IMR-90 (cell line): ENCODE results near the gene LRP1B. TPM values are rescaled to one million over a fixed set of nuclear protein-coding genes. Genes with fewer than 3 reads are reported as not detected.

ENCODE experiments used
- ATAC-seq: fragments of 200-7000 bp; cut with Tn5 transposase; 2 replicates; pipeline ENCODE4 v1.9.1; 2020; ENCODE audit warnings: low read depth, mild to moderate bottlenecking, moderate library complexity
- BruUV-seq: library from RNA; stranded (reverse); fragments of 400-500 nt; replicated peaks from 2 replicates; lab custom pipeline; 2021; lab: Mats Ljungman, UMichigan
- CTCF ChIA-PET: fragments of 300-600 bp; formaldehyde crosslinking; extraction: SDS; loops from one replicate; lab custom pipeline; 2021; ENCODE audit warnings: antibody characterized with exemption; lab: Yijun Ruan, JAX
- POLR2A ChIA-PET: fragments of 300-600 bp; sonication (Branson Sonifier 250); formaldehyde crosslinking; loops from one replicate; lab custom pipeline; 2022; ENCODE audit warnings: antibody characterized with exemption; ENCODE audit not compliant: unreplicated experiment; lab: Charles Lee
- DNase-seq: peaks from one replicate; pipeline ENCODE4 v3.0.0; 2013
- H2AFZ ChIP-seq: replicated peaks from 2 replicates; pipeline ENCODE3; 2013; ENCODE audit warnings: low read length, mild to moderate bottlenecking; ENCODE audit not compliant: poor library complexity
- H2AK5ac ChIP-seq: 2 replicates; pipeline ENCODE4 v1.6.1; 2013; ENCODE audit warnings: low read depth, low read length, inconsistent platforms
- H2AK9ac ChIP-seq: replicated peaks from 2 replicates; pipeline ENCODE3; 2013; ENCODE audit warnings: mild to moderate bottlenecking, low read depth, low read length, moderate library complexity; ENCODE audit not compliant: poor library complexity
- H2BK120ac ChIP-seq: 2 replicates; pipeline ENCODE4 v1.6.1; 2013; ENCODE audit warnings: low read depth, low read length, inconsistent platforms
- H2BK15ac ChIP-seq: 3 replicates; pipeline ENCODE4 v1.6.1; 2013; ENCODE audit warnings: low read depth, low read length, inconsistent platforms
- H2BK20ac ChIP-seq: 2 replicates; pipeline ENCODE4 v1.6.1; 2013; ENCODE audit warnings: low read depth, mild to moderate bottlenecking, inconsistent platforms, low read length, moderate library complexity
- H2BK5ac ChIP-seq: 2 replicates; pipeline ENCODE4 v1.6.1; 2013; ENCODE audit warnings: mild to moderate bottlenecking, low read depth, low read length, inconsistent platforms; ENCODE audit not compliant: poor library complexity, severe bottlenecking
- H3K14ac ChIP-seq: replicated peaks from 2 replicates; pipeline ENCODE4 v1.6.1; 2013; ENCODE audit warnings: low read depth, low read length, inconsistent platforms
- H3K18ac ChIP-seq: 2 replicates; pipeline ENCODE4 v1.6.1; 2013; ENCODE audit warnings: low read depth, low read length, control low read depth
- H3K23ac ChIP-seq: 2 replicates; pipeline ENCODE4 v1.6.1; 2013; ENCODE audit warnings: low read depth, low read length, inconsistent platforms
- H3K27ac ChIP-seq: 2 replicates; pipeline ENCODE4 v1.5.1; 2013; ENCODE audit warnings: mild to moderate bottlenecking, control low read depth, low read length; ENCODE audit not compliant: insufficient read depth
- H3K27me3 ChIP-seq: 2 replicates; pipeline ENCODE4 v1.6.1; 2013; ENCODE audit warnings: low read length; ENCODE audit not compliant: control insufficient read depth, insufficient read depth
- H3K36me3 ChIP-seq: 2 replicates; pipeline ENCODE4 v1.6.1; 2013; ENCODE audit warnings: low read length, mixed read lengths; ENCODE audit not compliant: control insufficient read depth, insufficient read depth
- H3K4ac ChIP-seq: 2 replicates; pipeline ENCODE4 v1.6.1; 2013; ENCODE audit warnings: low read depth, low read length, inconsistent platforms
- H3K4me1 ChIP-seq: 2 replicates; pipeline ENCODE4 v1.6.1; 2013; ENCODE audit warnings: low read length, mixed read lengths; ENCODE audit not compliant: control insufficient read depth, insufficient read depth
- H3K4me2 ChIP-seq: 2 replicates; pipeline ENCODE4 v1.6.1; 2013; ENCODE audit warnings: low read depth, mild to moderate bottlenecking, control low read depth, low read length, moderate library complexity
- H3K4me3 ChIP-seq: 2 replicates; pipeline ENCODE4 v1.5.1; 2013; ENCODE audit warnings: low read depth, mild to moderate bottlenecking, control low read depth, low read length, moderate library complexity; ENCODE audit not compliant: insufficient read depth
- H3K56ac ChIP-seq: 2 replicates; pipeline ENCODE4 v1.6.1; 2013; ENCODE audit warnings: low read length, inconsistent platforms; ENCODE audit not compliant: insufficient read depth; ENCODE audit errors: extremely low read depth
- H3K79me1 ChIP-seq, 2 experiments: 2 replicates each; pipeline ENCODE4 v1.6.1; 2013; ENCODE audit warnings: low read length in 2 of 2, inconsistent platforms in 1 of 2, low read depth in 1 of 2
- H3K9ac ChIP-seq: 2 replicates; pipeline ENCODE4 v1.6.1; 2013; ENCODE audit warnings: low read depth, low read length, control low read depth
- H3K9me1 ChIP-seq: 2 replicates; pipeline ENCODE4 v1.6.1; 2013; ENCODE audit warnings: low read length, inconsistent platforms; ENCODE audit not compliant: insufficient read depth
- H3K9me3 ChIP-seq: 2 replicates; pipeline ENCODE4 v1.6.1; 2013; ENCODE audit warnings: low read length; ENCODE audit not compliant: control insufficient read depth, insufficient read depth
- H4K20me1 ChIP-seq: 2 replicates; pipeline ENCODE4 v1.6.1; 2013; ENCODE audit warnings: low read length, inconsistent platforms; ENCODE audit not compliant: insufficient read depth
- H4K5ac ChIP-seq: 2 replicates; pipeline ENCODE4 v1.6.1; 2013; ENCODE audit warnings: mild to moderate bottlenecking, low read depth, low read length, control low read depth
- H4K8ac ChIP-seq, 2 experiments: 2 replicates each; pipeline ENCODE4 v1.6.1; 2013; ENCODE audit warnings: low read depth in 2 of 2, low read length in 2 of 2, control low read depth in 1 of 2, inconsistent platforms in 1 of 2
- H4K91ac ChIP-seq: 2 replicates; pipeline ENCODE4 v1.6.1; 2013; ENCODE audit warnings: low read depth, low read length, inconsistent platforms; ENCODE audit not compliant: insufficient read depth
- BHLHE40 ChIP-seq: fragments of 150-350 bp; IDR thresholded peaks from 2 replicates; pipeline ENCODE4 v1.6.1; 2016; ENCODE audit warnings: mild to moderate bottlenecking, low read depth, low read length
- CEBPB ChIP-seq: IDR thresholded peaks from 2 replicates; pipeline ENCODE4 v1.6.1; 2012; ENCODE audit warnings: low read depth, low read length, improper control_type of control experiment
- CHD1 ChIP-seq: IDR thresholded peaks from 2 replicates; pipeline ENCODE4 v1.6.1; 2012; ENCODE audit warnings: low read depth, low read length, improper control_type of control experiment
- CTCF ChIP-seq: conservative IDR thresholded peaks from 2 replicates; pipeline ENCODE4 v1.5.1; 2012; ENCODE audit warnings: mild to moderate bottlenecking, low read depth, low read length, improper control_type of control experiment
- ELK1 ChIP-seq: fragments of 150-350 bp; IDR thresholded peaks from 2 replicates; pipeline ENCODE4 v1.6.1; 2016; ENCODE audit warnings: low read depth, mild to moderate bottlenecking, low read length, moderate library complexity, borderline replicate concordance
- FOS ChIP-seq: fragments of 150-350 bp; IDR thresholded peaks from 2 replicates; pipeline ENCODE4 v1.6.1; 2016; ENCODE audit warnings: low read depth, low read length
- MAFK ChIP-seq: IDR thresholded peaks from 2 replicates; pipeline ENCODE4 v1.6.1; 2012; ENCODE audit warnings: low read depth, low read length, improper control_type of control experiment
- MAZ ChIP-seq: IDR thresholded peaks from 2 replicates; pipeline ENCODE4 v1.6.1; 2012; ENCODE audit warnings: low read depth, mild to moderate bottlenecking, low read length, improper control_type of control experiment, moderate library complexity, borderline replicate concordance
- MXI1 ChIP-seq: IDR thresholded peaks from 2 replicates; pipeline ENCODE4 v1.6.1; 2012; ENCODE audit warnings: low read depth, mild to moderate bottlenecking, low read length, moderate library complexity, borderline replicate concordance
- POLR2A ChIP-seq: IDR thresholded peaks from 2 replicates; pipeline ENCODE4 v1.6.1; 2012; ENCODE audit warnings: mild to moderate bottlenecking, low read depth, low read length
- RCOR1 ChIP-seq: IDR thresholded peaks from 2 replicates; pipeline ENCODE4 v1.6.1; 2012; ENCODE audit warnings: mild to moderate bottlenecking, low read length, improper control_type of control experiment; ENCODE audit not compliant: insufficient replicate concordance
- RFX5 ChIP-seq: IDR thresholded peaks from 2 replicates; pipeline ENCODE4 v1.8.0; 2012; ENCODE audit warnings: low read depth, mild to moderate bottlenecking, low read length, moderate library complexity
- SMC3 ChIP-seq: fragments of 150-350 bp; IDR thresholded peaks from 2 replicates; pipeline ENCODE4 v1.6.1; 2016; ENCODE audit warnings: low read depth, mild to moderate bottlenecking, antibody characterized with exemption, low read length, moderate library complexity
- WGBS, 2 experiments: methylation state at CpG; one replicate each; pipeline versions ENCODE4 v1.1.5 to v1.1.7; 2013; ENCODE audit warnings: missing lambda C conversion rate in 2 of 2; ENCODE audit not compliant: insufficient read length in 1 of 2; ENCODE audit errors: extremely low coverage in 2 of 2; 5-methylcytosine and 5-hydroxymethylcytosine counted together
- dilution Hi-C: fragments of 300-500 bp; cut with HindIII; formaldehyde crosslinking; loops from one replicate; pipeline ENCODE4 v1.14.3; 2018; ENCODE audit warnings: low sequenced_read_pairs; ENCODE audit not compliant: unreplicated experiment
- in situ Hi-C: fragments of 300-500 bp; cut with MboI; formaldehyde crosslinking; loops from 3 replicates; pipeline ENCODE4 v1.14.3; 2019; ENCODE audit warnings: low sequenced_read_pairs, inconsistent platforms, mixed read lengths
- intact Hi-C: fragments of 100-400 bp; cut with micrococcal nuclease; formaldehyde crosslinking; loops from 2 replicates; pipeline ENCODE4 v1.10.0; 2022
- polyA plus RNA-seq, 3 experiments: library from polyadenylated mRNA; depleted of rRNA; stranded (reverse); fragments of >200 nt; gene quantifications; 2 replicates each; pipeline ENCODE4 v1.2.3, GENCODE V29; 2012; ENCODE audit warnings: low replicate concordance in 1 of 3
- total RNA-seq: library from RNA; depleted of rRNA; stranded (reverse); fragments of >200 nt; gene quantifications from 2 replicates; pipeline ENCODE4 v1.2.3, GENCODE V29; 2012

The LRP1B gene
- total and polyA plus RNA-seq, 2 of the 4 experiments (the other 2 are of a cell fraction), result under 0.01 to 0.02 TPM

GRCh38 chr2:140648393-140648792, 1482.4 kb downstream of the LRP1B start:
- no peak for TF ChIP-seq CEBPB
- TF ChIP-seq FOS, result no peak
- no peak for TF ChIP-seq CTCF
- no peak for TF ChIP-seq POLR2A
- TF ChIP-seq RFX5, result no peak
- no peak for TF ChIP-seq MAFK
- no peak for TF ChIP-seq ELK1
- no peak for TF ChIP-seq CHD1
- TF ChIP-seq RCOR1, result no peak
- no peak for TF ChIP-seq BHLHE40
- no peak for TF ChIP-seq MAZ
- no peak for TF ChIP-seq MXI1
- no peak for TF ChIP-seq SMC3

More at GRCh38 chr2:140648393-140648792, 1482.4 kb downstream of the LRP1B start:
- Histone ChIP-seq H3K36me3 (no peaks in the 10 kb centered on the region), H4K5ac (no peak overlapping the region), H3K9me1 (no peaks in the 10 kb centered on the region), H3K4me1 (no peaks in the 10 kb centered on the region), H3K4ac (no peak overlapping the region), H4K20me1 (no peaks in the 10 kb centered on the region), H4K91ac (no peak overlapping the region), H3K9ac (no peak overlapping the region), H2AK5ac (no peak overlapping the region), H2BK15ac (no peak overlapping the region), H2BK120ac (no peak overlapping the region), H3K27ac (no peak overlapping the region), H3K79me1 (no peaks in the 10 kb centered on the region), H2BK20ac (no peak overlapping the region), H2AFZ (no peak overlapping the region), H3K4me2 (no peak overlapping the region), H3K14ac (no peak overlapping the region), H2BK5ac (no peak overlapping the region), H3K56ac (no peak overlapping the region), H3K27me3 (no peaks in the 10 kb centered on the region), H3K18ac (no peak overlapping the region), H3K4me3 (no peak overlapping the region), H2AK9ac (no peak overlapping the region), H3K23ac (no peak overlapping the region), H3K9me3 (no peaks in the 10 kb centered on the region), H4K8ac (no peak overlapping the region)
- ATAC-seq (no peak), DNase-seq (no peak)
- in situ Hi-C loops (no loop called here), intact Hi-C loops (no loop called here), dilution Hi-C loops (no loop called here)
- CTCF ChIA-PET, result no interaction called here
- no TSS peak for BruUV-seq
- POLR2A ChIA-PET, result no interaction called here
- 86% methylated on average over 1 of the region's 2 CpGs; no CpG with 5 or more reads in 1 of the 2 experiments for WGBS, 2 experiments
